Mesendoderm (in vitro differentiated cells): ENCODE results near the gene ZNF280B.
"Not testable (repeated sequence)": the region's sequence is repeated elsewhere in the genome, so short reads cannot be mapped to it uniquely, and the experiment has no call there.

Experiments used
- DNase-seq: peaks from one replicate; pipeline ENCODE4 v3.0.0; 2013
- H2AK5ac ChIP-seq: 2 replicates; pipeline ENCODE4 v1.6.1; 2013; ENCODE audit warnings: low read length, inconsistent platforms
- H2BK120ac ChIP-seq: 2 replicates; pipeline ENCODE4 v1.6.1; 2013; ENCODE audit warnings: low read depth, mild to moderate bottlenecking, low read length, moderate library complexity, mixed read lengths
- H2BK15ac ChIP-seq: replicated peaks from 2 replicates; pipeline ENCODE4 v1.6.1; 2013; ENCODE audit warnings: low read depth, mild to moderate bottlenecking, moderate library complexity
- H2BK5ac ChIP-seq: 2 replicates; pipeline ENCODE4 v1.6.1; 2013; ENCODE audit warnings: low read length, inconsistent platforms
- H3K18ac ChIP-seq: 2 replicates; pipeline ENCODE4 v1.6.1; 2013; ENCODE audit warnings: mild to moderate bottlenecking, low read length, mixed read lengths
- H3K23ac ChIP-seq: one replicate; pipeline ENCODE4 v1.6.1; 2013; ENCODE audit warnings: low read length
- H3K27ac ChIP-seq: 2 replicates; pipeline ENCODE4 v1.5.1; 2013; ENCODE audit warnings: low read depth, mild to moderate bottlenecking, inconsistent platforms, low read length, moderate library complexity
- H3K27me3 ChIP-seq: 2 replicates; pipeline ENCODE4 v1.6.1; 2013; ENCODE audit warnings: low read length, control low read depth, mild to moderate bottlenecking, inconsistent platforms; ENCODE audit not compliant: insufficient read depth, poor library complexity
- H3K36me3 ChIP-seq: 2 replicates; pipeline ENCODE4 v1.6.1; 2013; ENCODE audit warnings: low read length, inconsistent platforms; ENCODE audit not compliant: control insufficient read depth, insufficient read depth
- H3K4ac ChIP-seq: one replicate; pipeline ENCODE4 v1.6.1; 2013; ENCODE audit warnings: low read depth, mild to moderate bottlenecking, low read length, moderate library complexity
- H3K4me1 ChIP-seq: 2 replicates; pipeline ENCODE4 v1.6.1; 2013; ENCODE audit warnings: low read depth, low read length, inconsistent platforms; ENCODE audit not compliant: control insufficient read depth
- H3K4me2 ChIP-seq: 2 replicates; pipeline ENCODE4 v1.6.1; 2013; ENCODE audit warnings: low read length
- H3K4me3 ChIP-seq: 2 replicates; pipeline ENCODE4 v1.5.1; 2013; ENCODE audit warnings: mild to moderate bottlenecking, low read length
- H3K56ac ChIP-seq: one replicate; pipeline ENCODE4 v1.6.1; 2013; ENCODE audit warnings: low read length
- H3K79me1 ChIP-seq: 2 replicates; pipeline ENCODE4 v1.6.1; 2013; ENCODE audit warnings: low read length, inconsistent platforms
- H3K79me2 ChIP-seq: 2 replicates; pipeline ENCODE4 v1.6.1; 2013; ENCODE audit warnings: mild to moderate bottlenecking, low read length; ENCODE audit not compliant: control insufficient read depth, insufficient read depth
- H3K9ac ChIP-seq: 2 replicates; pipeline ENCODE4 v1.6.1; 2013; ENCODE audit warnings: low read length, inconsistent platforms
- H4K5ac ChIP-seq: one replicate; pipeline ENCODE4 v1.6.1; 2013; ENCODE audit warnings: low read length
- H4K8ac ChIP-seq: one replicate; pipeline ENCODE4 v1.6.1; 2013; ENCODE audit warnings: low read depth, mild to moderate bottlenecking, control low read depth, low read length, moderate library complexity
- WGBS: extraction: QIAGEN DNeasy Blood & Tissue Kit; methylation state at CpG from one replicate; pipeline ENCODE4 v1.1.7; 2013; ENCODE audit warnings: low lambda C conversion rate, missing lambda C conversion rate; ENCODE audit not compliant: insufficient coverage; ENCODE audit errors: extremely low coverage; 5-methylcytosine and 5-hydroxymethylcytosine counted together

ZNF280B gene

DNA sequence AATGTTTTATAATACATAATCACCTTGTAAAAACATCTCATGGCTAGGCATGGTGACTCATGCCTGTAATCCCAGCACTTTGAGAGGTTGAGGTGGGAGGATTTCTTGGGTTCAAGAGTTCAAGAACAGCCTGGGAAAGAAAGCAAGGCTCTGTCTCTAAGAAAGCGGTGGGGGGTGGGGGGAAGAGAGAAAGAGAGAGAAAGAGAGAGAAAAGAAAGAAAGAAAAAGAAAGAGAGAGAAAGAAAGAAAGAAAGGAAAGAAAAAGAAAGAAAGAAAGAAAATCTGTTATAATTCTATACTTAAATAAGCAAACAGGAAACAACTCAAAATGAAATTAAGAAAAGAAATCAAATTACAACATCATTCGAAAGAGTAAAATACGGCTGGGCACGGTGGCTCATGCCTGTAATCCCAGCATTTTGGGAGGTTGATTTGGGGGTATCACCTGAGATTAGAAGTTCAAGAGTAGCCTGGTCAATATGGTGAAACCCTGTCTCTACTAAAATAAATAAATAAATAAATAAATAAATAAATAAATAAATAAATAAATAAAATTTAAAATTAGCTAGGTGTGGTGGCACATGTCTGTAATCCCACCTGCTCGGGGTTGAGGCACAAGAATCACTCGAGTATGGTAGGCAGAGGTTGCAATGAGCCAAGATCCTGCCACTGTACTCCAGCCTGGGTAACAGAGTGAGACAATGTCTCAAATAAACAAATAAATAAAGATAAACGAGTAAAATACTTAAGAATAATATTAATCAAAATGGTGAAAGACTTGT lies 65.4 kb downstream of the ZNF280B start:
- no peaks in the 10 kb centered on the region for H3K79me1 ChIP-seq
- H3K4me3 ChIP-seq = no peak overlapping the region
- H3K4ac ChIP-seq = no peak overlapping the region
- H2AK5ac ChIP-seq = no peak overlapping the region
- no peaks in the 10 kb centered on the region for H3K27me3 ChIP-seq
- no peak overlapping the region for H2BK5ac ChIP-seq
- H3K23ac ChIP-seq = no peak overlapping the region
- no peak overlapping the region for H3K56ac ChIP-seq
- no peaks in the 10 kb centered on the region for H3K36me3 ChIP-seq
- H4K8ac ChIP-seq = no peak overlapping the region
- H3K9ac ChIP-seq = no peak overlapping the region
- H3K27ac ChIP-seq = no peak overlapping the region
- H3K79me2 ChIP-seq = no peaks in the 10 kb centered on the region
- no CpG with 5 or more reads among the region's 7 CpGs for WGBS
- no peak overlapping the region for H3K4me2 ChIP-seq
- H2BK120ac ChIP-seq = no peak overlapping the region
- H3K18ac ChIP-seq = no peak overlapping the region
- DNase-seq = no peak
- no peaks in the 10 kb centered on the region for H3K4me1 ChIP-seq
- H2BK15ac ChIP-seq = no peak overlapping the region
- no peak overlapping the region for H4K5ac ChIP-seq

DNA sequence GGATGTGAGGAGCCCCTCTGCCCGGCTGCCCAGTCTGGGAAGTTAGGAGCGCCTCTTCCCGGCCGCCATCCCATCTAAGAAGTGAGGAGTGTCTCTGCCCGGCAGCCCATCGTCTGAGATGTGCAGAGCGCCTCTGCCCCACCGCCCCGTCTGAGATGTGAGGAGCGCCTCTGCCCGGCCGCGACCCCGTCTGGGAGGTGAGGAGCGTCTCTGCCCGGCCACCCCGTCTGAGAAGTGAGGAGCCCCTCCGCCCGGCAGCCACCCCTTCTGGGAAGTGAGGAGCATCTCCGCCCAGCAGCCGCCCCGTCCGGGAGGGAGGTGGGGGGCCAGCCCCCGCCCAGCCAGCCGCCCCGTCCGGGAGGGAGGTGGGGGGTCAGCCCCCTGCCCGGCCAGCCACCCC lies 66.9 kb downstream of the ZNF280B start:
- not testable (repeated sequence) for H3K27me3 ChIP-seq, H3K79me1 ChIP-seq, H2BK5ac ChIP-seq, DNase-seq, H4K8ac ChIP-seq, H3K4me1 ChIP-seq, H2BK15ac ChIP-seq, H3K56ac ChIP-seq, H4K5ac ChIP-seq, H3K9ac ChIP-seq, H2BK120ac ChIP-seq, H3K79me2 ChIP-seq, H3K27ac ChIP-seq, H3K4me3 ChIP-seq, H3K36me3 ChIP-seq, H3K4me2 ChIP-seq, H3K23ac ChIP-seq, H3K4ac ChIP-seq, H2AK5ac ChIP-seq, H3K18ac ChIP-seq
- no CpG with 5 or more reads among the region's 28 CpGs for WGBS

DNA sequence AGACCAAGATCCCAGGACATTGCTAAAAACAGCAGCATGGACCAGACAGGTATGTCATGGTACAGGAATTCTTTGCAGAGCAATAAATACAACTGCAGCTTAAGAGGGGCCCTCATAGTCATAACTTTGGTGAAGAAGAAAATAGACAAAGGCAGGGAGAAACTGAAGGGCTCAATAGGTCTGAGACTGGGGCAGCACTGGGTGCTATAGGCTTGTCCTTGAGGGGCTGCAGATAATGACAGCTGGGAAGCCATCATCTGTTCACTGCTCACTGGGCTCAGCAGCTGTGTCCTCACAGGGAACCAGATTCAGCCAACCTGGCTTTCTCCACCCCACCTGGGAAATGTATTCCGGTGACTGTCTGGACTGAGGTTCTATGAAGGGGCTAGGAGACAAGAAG lies 68.4 kb downstream of the ZNF280B start:
- Histone ChIP-seq H4K8ac (no peak overlapping the region), H2AK5ac (no peak overlapping the region), H3K27me3 (no peaks in the 10 kb centered on the region), H3K23ac (no peak overlapping the region), H3K18ac (no peak overlapping the region), H4K5ac (no peak overlapping the region), H2BK5ac (no peak overlapping the region), H3K4me1 (no peaks in the 10 kb centered on the region), H3K79me1 (no peaks in the 10 kb centered on the region), H3K9ac (no peak overlapping the region), H3K79me2 (no peaks in the 10 kb centered on the region), H3K36me3 (no peaks in the 10 kb centered on the region), H2BK120ac (no peak overlapping the region), H3K4me2 (no peak overlapping the region), H3K27ac (no peak overlapping the region), H3K4me3 (no peak overlapping the region), H3K4ac (no peak overlapping the region), H3K56ac (no peak overlapping the region), H2BK15ac (no peak overlapping the region)
- no CpG with 5 or more reads among the region's 1 CpG for WGBS
- no peak for DNase-seq
